ENCODE measurements around the gene FRMD5.
A peak's percentile ranks its signal among the peaks of the same experiment; 100 is the strongest.
"Not testable (repeated sequence)": the region's sequence is repeated elsewhere in the genome, so short reads cannot be mapped to it uniquely, and the experiment has no call there.

The FRMD5 gene

GRCh38 chr15:44087578-44088465, 107.2 kb downstream of the FRMD5 start:
- no peak for DNase-seq

- no peak for DNase-seq
Measured at GRCh38 chr15:44084770-44085169, 110.3 kb downstream of the FRMD5 start.

- no peak for DNase-seq
Measured at GRCh38 chr15:44084171-44084570, 110.9 kb downstream of the FRMD5 start.

- DNase-seq, result no peak
Measured at GRCh38 chr15:44082558-44083157, 112.4 kb downstream of the FRMD5 start.

GRCh38 chr15:44081026-44082013, 113.8 kb downstream of the FRMD5 start:
- DNase-seq, result no peak

- no peak for DNase-seq
Measured at GRCh38 chr15:44075535-44075934, 119.5 kb downstream of the FRMD5 start.

- no peak for DNase-seq
Measured at GRCh38 chr15:44069489-44069888, 125.6 kb downstream of the FRMD5 start.

GRCh38 chr15:44068347-44068746, 126.7 kb downstream of the FRMD5 start:
- DNase-seq, result no peak

- peak; percentile 69 for DNase-seq
Measured at GRCh38 chr15:44066211-44066827, 128.8 kb downstream of the FRMD5 start.

GRCh38 chr15:44064706-44065105, 130.4 kb downstream of the FRMD5 start:
- no peak for DNase-seq

GRCh38 chr15:44058126-44058525, 136.9 kb downstream of the FRMD5 start:
- no peak for DNase-seq

- no peak for DNase-seq
Measured at GRCh38 chr15:44045661-44046060, 149.4 kb downstream of the FRMD5 start.

- no peak for DNase-seq
Measured at GRCh38 chr15:44045217-44045616, 149.9 kb downstream of the FRMD5 start.

- DNase-seq, result no peak
Measured at GRCh38 chr15:44038755-44039191, 156.3 kb downstream of the FRMD5 start.

- no peak for DNase-seq
Measured at GRCh38 chr15:44035781-44036699, 159.0 kb downstream of the FRMD5 start.

GRCh38 chr15:44034933-44035624, 160.0 kb downstream of the FRMD5 start:
- no peak for DNase-seq

- no peak for DNase-seq
Measured at GRCh38 chr15:44034334-44034733, 160.7 kb downstream of the FRMD5 start.

GRCh38 chr15:44033894-44034293, 161.2 kb downstream of the FRMD5 start:
- no peak for DNase-seq

GRCh38 chr15:44032820-44033219, 162.3 kb downstream of the FRMD5 start:
- not testable (repeated sequence) for DNase-seq

GRCh38 chr15:44029940-44030568, 165.0 kb downstream of the FRMD5 start:
- DNase-seq, result no peak

Data from inflammatory macrophage treated with lipopolysaccharide for 4 hours (primary cell).